SK-N-SH (cell line): Measurements from ENCODE around the gene CD101.
A peak's percentile ranks its signal among the peaks of the same experiment; 100 is the strongest.

Experiments used
- ELF1 ChIP-seq: IDR thresholded peaks from 2 replicates; pipeline ENCODE4 v1.4.0; 2012
- EP300 ChIP-seq, 2 experiments: IDR thresholded peaks; 2 replicates each; pipeline versions ENCODE4 v1.4.0 to v1.6.1; 2012; ENCODE audit warnings: borderline replicate concordance in 1 of 2, low read depth in 1 of 2, low read length in 1 of 2
- FOXJ3 ChIP-seq: sonication (generic); formaldehyde crosslinking; IDR thresholded peaks from 2 replicates; pipeline ENCODE4 v1.5.1; 2020; ENCODE audit warnings: mild to moderate bottlenecking, missing genetic modification reagents
- GABPA ChIP-seq: IDR thresholded peaks from 2 replicates; pipeline ENCODE4 v1.4.0; 2012; ENCODE audit warnings: low read depth, mild to moderate bottlenecking
- NFIC ChIP-seq: IDR thresholded peaks from 2 replicates; pipeline ENCODE4 v1.4.0; 2012; ENCODE audit warnings: borderline replicate concordance
- POLR2AphosphoS5 ChIP-seq: IDR thresholded peaks from 2 replicates; pipeline ENCODE4 v1.6.1; 2012; ENCODE audit warnings: low read depth, low read length
- RAD21 ChIP-seq: IDR thresholded peaks from 2 replicates; pipeline ENCODE4 v1.6.1; 2012; ENCODE audit warnings: mild to moderate bottlenecking, low read length
- RCOR1 ChIP-seq: fragments of 150-350 bp; IDR thresholded peaks from 2 replicates; pipeline ENCODE4 v1.6.1; 2017; ENCODE audit warnings: antibody characterized with exemption, low read length
- SIN3A ChIP-seq: IDR thresholded peaks from 2 replicates; pipeline ENCODE4 v1.6.1; 2012; ENCODE audit warnings: low read depth, mild to moderate bottlenecking, low read length, moderate library complexity, borderline replicate concordance
- TAF1 ChIP-seq: IDR thresholded peaks from 2 replicates; pipeline ENCODE4 v1.6.1; 2012; ENCODE audit warnings: low read depth, mild to moderate bottlenecking, low read length, moderate library complexity, borderline replicate concordance
- TF ChIP-seq, protein P1 (sequence below): fragments of 200-600 bp; sonication (generic); IDR thresholded peaks from 2 replicates; pipeline ENCODE4 v1.6.1; 2017; ENCODE audit warnings: antibody characterized with exemption, mild to moderate bottlenecking, moderate library complexity
- TF ChIP-seq, protein P2 (sequence below): fragments of 150-350 bp; IDR thresholded peaks from 2 replicates; pipeline ENCODE4 v1.6.1; 2017; ENCODE audit warnings: antibody characterized with exemption, low read length, low read depth, borderline replicate concordance
- TF ChIP-seq, protein P3 (sequence below): IDR thresholded peaks from 2 replicates; pipeline ENCODE4 v1.4.0; 2012; ENCODE audit warnings: low read depth

DNA sequence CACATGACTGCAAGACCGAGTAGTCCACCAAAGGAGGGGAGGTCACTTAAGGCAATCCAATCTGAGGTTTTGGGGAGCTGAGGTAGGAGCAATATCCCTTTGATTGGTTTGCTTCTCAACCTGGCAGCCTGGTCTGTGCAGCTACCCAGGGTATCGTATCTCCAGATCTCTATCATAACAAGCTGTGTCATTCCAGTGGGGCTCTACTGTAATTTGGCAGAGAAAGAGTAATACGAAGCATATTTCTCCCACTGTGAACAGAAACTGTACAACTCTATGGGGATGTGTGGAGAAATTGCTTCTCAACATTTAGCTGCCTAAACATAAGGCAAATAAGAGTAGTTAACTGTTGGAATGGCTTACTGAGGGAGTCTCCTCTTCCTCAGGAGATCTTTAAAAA lies 20.6 kb downstream of the CD101 start:
- TF ChIP-seq, protein P1, sequence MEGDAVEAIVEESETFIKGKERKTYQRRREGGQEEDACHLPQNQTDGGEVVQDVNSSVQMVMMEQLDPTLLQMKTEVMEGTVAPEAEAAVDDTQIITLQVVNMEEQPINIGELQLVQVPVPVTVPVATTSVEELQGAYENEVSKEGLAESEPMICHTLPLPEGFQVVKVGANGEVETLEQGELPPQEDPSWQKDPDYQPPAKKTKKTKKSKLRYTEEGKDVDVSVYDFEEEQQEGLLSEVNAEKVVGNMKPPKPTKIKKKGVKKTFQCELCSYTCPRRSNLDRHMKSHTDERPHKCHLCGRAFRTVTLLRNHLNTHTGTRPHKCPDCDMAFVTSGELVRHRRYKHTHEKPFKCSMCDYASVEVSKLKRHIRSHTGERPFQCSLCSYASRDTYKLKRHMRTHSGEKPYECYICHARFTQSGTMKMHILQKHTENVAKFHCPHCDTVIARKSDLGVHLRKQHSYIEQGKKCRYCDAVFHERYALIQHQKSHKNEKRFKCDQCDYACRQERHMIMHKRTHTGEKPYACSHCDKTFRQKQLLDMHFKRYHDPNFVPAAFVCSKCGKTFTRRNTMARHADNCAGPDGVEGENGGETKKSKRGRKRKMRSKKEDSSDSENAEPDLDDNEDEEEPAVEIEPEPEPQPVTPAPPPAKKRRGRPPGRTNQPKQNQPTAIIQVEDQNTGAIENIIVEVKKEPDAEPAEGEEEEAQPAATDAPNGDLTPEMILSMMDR: no peak
- TF ChIP-seq, protein P2, sequence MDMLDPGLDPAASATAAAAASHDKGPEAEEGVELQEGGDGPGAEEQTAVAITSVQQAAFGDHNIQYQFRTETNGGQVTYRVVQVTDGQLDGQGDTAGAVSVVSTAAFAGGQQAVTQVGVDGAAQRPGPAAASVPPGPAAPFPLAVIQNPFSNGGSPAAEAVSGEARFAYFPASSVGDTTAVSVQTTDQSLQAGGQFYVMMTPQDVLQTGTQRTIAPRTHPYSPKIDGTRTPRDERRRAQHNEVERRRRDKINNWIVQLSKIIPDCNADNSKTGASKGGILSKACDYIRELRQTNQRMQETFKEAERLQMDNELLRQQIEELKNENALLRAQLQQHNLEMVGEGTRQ: no peak
- TF ChIP-seq GABPA (no peak), SIN3A (no peak), EP300 (IDR thresholded peaks at IDR 0.05; ENCODE audit: borderline replicate concordance in 1 of 2, low read depth in 1 of 2, low read length in 1 of 2) (no peak), RCOR1 (peak; percentile 20; the same call in 1 of the 2 replicates), ELF1 (no peak), TAF1 (no peak), FOXJ3 (no peak), NFIC (no peak), RAD21 (no peak), POLR2AphosphoS5 (no peak)
- TF ChIP-seq, protein P3, sequence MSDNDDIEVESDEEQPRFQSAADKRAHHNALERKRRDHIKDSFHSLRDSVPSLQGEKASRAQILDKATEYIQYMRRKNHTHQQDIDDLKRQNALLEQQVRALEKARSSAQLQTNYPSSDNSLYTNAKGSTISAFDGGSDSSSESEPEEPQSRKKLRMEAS: no peak
